ENCODE data around the gene MSL2. TPM values are rescaled to one million over a fixed set of nuclear protein-coding genes. Genes with fewer than 3 reads are reported as not detected.
"Not testable (repeated sequence)": the region's sequence is repeated elsewhere in the genome, so short reads cannot be mapped to it uniquely, and the experiment has no call there.

Gene MSL2
- total RNA-seq, 1 donor from 2014 or later: 7.4 TPM

DNA sequence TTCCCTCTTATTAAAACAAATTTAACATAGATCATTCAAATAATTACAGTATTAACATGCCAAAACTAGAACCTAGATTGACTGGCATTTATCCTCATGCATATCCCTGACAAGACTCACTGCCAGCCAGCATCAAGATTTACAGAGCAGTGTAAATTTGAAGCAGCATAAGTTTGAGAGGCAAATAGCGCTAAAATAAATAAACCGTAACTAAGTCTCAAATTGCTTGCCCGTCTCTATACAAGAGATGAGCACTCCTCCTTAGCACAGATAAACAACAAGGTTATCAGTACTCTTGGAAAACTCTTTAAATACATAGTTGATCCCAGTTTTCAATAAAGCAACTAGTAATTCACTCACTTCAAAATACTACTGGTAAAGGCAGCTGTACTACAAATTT lies 29.6 kb downstream of the MSL2 start:
- Histone ChIP-seq H3K27me3 (ENCODE audit: control insufficient read depth, insufficient read depth, low read length) (no peaks in the 10 kb centered on the region), H3K36me3 (ENCODE audit: control insufficient read depth, insufficient read depth, low read length) (no peaks in the 10 kb centered on the region), H3K4me3 (ENCODE audit: low read depth, low read length) (no peak overlapping the region)
- TF ChIP-seq, protein P1, sequence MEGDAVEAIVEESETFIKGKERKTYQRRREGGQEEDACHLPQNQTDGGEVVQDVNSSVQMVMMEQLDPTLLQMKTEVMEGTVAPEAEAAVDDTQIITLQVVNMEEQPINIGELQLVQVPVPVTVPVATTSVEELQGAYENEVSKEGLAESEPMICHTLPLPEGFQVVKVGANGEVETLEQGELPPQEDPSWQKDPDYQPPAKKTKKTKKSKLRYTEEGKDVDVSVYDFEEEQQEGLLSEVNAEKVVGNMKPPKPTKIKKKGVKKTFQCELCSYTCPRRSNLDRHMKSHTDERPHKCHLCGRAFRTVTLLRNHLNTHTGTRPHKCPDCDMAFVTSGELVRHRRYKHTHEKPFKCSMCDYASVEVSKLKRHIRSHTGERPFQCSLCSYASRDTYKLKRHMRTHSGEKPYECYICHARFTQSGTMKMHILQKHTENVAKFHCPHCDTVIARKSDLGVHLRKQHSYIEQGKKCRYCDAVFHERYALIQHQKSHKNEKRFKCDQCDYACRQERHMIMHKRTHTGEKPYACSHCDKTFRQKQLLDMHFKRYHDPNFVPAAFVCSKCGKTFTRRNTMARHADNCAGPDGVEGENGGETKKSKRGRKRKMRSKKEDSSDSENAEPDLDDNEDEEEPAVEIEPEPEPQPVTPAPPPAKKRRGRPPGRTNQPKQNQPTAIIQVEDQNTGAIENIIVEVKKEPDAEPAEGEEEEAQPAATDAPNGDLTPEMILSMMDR (IDR thresholded peaks at IDR 0.05; ENCODE audit: insufficient read depth, low read length, severe bottlenecking): no peak
- no peak for FAIRE-seq
- DNase-seq (ENCODE audit: low read depth): no peak

DNA sequence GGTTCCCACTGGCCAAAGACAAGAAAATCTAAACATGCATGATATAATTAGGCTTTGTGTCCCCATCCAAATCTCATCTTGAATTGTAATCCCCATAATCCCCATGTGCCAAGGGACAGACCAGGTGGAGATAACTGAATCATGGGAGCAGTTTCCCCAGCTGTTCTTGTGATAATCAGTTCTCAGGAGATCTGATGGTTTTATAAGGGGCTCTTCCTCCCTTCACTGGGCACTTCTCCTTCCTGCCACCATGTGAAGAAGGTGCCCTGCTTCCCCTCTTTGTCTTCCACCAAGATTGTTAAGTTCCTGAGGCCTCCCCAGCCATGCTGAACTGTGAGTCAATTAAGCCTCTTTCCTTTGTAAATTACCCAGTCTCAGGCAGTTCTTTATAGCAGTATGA lies 32.5 kb downstream of the MSL2 start:
- DNase-seq (ENCODE audit: low read depth); H3K27me3 ChIP-seq (ENCODE audit: control insufficient read depth, insufficient read depth, low read length); H3K36me3 ChIP-seq (ENCODE audit: control insufficient read depth, insufficient read depth, low read length); H3K4me3 ChIP-seq (ENCODE audit: low read depth, low read length): not testable (repeated sequence)
- FAIRE-seq: peak; percentile 43

DNA sequence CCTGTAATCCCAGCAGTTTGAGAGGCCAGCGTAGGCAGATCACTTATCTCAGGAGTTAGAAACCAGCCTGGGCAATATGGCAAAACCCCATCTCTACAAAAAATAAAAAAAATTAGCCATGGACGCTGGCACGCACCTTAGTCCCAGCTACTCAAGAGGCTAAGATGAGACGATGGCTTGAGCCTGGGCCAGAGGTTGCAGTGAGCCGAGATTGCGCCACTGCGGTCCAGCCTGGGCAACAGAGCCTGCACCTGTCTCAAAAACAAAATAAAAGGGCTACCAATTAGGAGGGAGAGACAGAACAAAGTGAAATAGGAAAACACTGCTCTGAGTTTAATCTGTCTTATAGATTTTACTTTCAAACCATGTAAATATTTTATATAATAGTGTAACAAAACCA lies 33.8 kb downstream of the MSL2 start:
- no peak for DNase-seq (ENCODE audit: low read depth)
- Histone ChIP-seq H3K36me3 (ENCODE audit: control insufficient read depth, insufficient read depth, low read length) (no peaks in the 10 kb centered on the region), H3K27me3 (ENCODE audit: control insufficient read depth, insufficient read depth, low read length) (no peaks in the 10 kb centered on the region), H3K4me3 (ENCODE audit: low read depth, low read length) (no peak overlapping the region)
- no peak for FAIRE-seq
- TF ChIP-seq, protein P1 (IDR thresholded peaks at IDR 0.05; ENCODE audit: insufficient read depth, low read length, severe bottlenecking): no peak

DNA sequence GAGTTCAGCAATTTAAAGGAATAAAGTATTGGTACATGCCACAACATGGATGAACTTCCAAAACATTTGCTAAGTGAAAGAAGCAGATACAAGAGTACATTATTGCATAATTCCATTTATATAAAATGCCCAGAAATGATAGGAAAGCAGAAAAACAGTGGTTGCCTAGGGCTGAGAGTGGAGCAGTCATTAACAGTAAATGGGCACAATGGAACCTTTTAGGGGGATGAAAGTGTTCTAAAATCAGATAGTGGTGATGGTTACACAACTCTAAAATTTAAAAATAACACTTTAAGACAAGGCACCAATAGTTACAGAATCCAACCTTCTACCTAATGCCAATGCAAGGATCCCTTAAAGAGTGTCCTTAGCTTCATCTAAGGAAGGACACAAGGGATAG lies 34.6 kb downstream of the MSL2 start:
- FAIRE-seq (no peak), DNase-seq (ENCODE audit: low read depth) (no peak)
- TF ChIP-seq, protein P1 (IDR thresholded peaks at IDR 0.05; ENCODE audit: insufficient read depth, low read length, severe bottlenecking): no peak
- no peaks in the 10 kb centered on the region for H3K27me3 ChIP-seq (ENCODE audit: control insufficient read depth, insufficient read depth, low read length)
- H3K36me3 ChIP-seq (ENCODE audit: control insufficient read depth, insufficient read depth, low read length): no peaks in the 10 kb centered on the region
- H3K4me3 ChIP-seq (ENCODE audit: low read depth, low read length): no peak overlapping the region

DNA sequence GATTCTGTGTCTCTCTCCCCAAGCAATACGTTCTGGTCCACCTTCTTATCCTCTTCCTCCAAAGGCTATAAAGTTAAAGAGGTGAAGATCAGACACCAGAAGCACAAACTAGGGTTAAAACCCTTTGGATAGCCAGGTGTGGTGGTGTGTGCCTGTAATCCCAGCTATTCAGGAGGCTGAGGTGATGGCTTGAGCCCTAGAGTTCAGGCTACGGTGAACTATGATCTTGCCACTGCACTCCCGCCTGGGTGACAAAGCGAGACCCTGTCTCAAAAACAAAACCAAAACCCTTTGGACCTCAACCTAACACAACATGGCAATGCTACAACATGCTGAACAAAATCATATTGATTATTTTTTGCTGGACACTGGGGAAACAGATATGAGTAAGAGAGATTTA lies 43.2 kb downstream of the MSL2 start:
- FAIRE-seq (no peak), DNase-seq (ENCODE audit: low read depth) (no peak)
- no peak overlapping the region for H3K4me3 ChIP-seq (ENCODE audit: low read depth, low read length)
- H3K27me3 ChIP-seq (ENCODE audit: control insufficient read depth, insufficient read depth, low read length): no peaks in the 10 kb centered on the region
- H3K36me3 ChIP-seq (ENCODE audit: control insufficient read depth, insufficient read depth, low read length): peaks cover 3% of the 10 kb centered on the region
- TF ChIP-seq, protein P1 (IDR thresholded peaks at IDR 0.05; ENCODE audit: insufficient read depth, low read length, severe bottlenecking): no peak

DNA sequence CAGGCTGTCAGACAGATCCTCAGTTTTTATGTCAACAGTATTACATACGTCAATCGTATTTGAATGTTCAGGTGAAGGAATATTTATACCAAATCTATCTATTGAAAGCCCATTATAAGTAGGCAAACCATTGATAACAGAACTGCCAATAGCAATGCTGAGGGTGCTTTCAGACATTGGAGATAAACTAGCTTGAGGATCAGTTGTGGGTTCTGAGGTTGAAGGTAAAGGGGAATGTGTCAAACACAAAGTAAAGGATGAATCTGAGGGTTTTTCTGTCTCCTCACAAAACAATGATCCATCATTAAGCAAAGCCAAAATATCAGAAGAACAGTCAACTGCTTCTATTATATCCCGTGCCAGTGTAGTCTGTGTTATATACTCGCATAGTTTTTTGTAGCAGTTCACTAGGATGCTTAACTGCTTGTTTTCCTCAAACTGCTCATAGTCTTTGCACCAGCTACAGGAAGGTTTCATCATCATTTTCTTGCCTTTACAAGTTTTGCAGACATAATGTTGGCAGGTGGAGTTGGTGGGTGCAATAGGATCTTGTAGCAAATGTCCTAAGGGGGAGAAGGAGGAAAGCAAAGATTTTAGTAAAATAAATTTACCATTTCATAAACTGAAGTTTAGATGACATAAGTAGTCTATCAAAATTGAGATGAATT lies 43.8 kb downstream of the MSL2 start:
- H3K27me3 ChIP-seq (ENCODE audit: control insufficient read depth, insufficient read depth, low read length): no peaks in the 10 kb centered on the region
- H3K36me3 ChIP-seq (ENCODE audit: control insufficient read depth, insufficient read depth, low read length): peaks cover 3% of the 10 kb centered on the region
- TF ChIP-seq, protein P1 (IDR thresholded peaks at IDR 0.05; ENCODE audit: insufficient read depth, low read length, severe bottlenecking): no peak
- H3K4me3 ChIP-seq (ENCODE audit: low read depth, low read length): no peak overlapping the region
- FAIRE-seq: no peak
- DNase-seq (ENCODE audit: low read depth): peak; percentile 55
